Mesendoderm (in vitro differentiated cells): ENCODE measurements around the gene TSPAN7. TPM values are rescaled to one million over a fixed set of nuclear protein-coding genes. Genes with fewer than 3 reads are reported as not detected.

Source experiments
- DNase-seq: peaks from one replicate; pipeline ENCODE4 v3.0.0; 2013
- H2AK5ac ChIP-seq: 2 replicates; pipeline ENCODE4 v1.6.1; 2013; ENCODE audit warnings: low read length, inconsistent platforms
- H2BK120ac ChIP-seq: 2 replicates; pipeline ENCODE4 v1.6.1; 2013; ENCODE audit warnings: low read depth, mild to moderate bottlenecking, low read length, moderate library complexity, mixed read lengths
- H2BK15ac ChIP-seq: replicated peaks from 2 replicates; pipeline ENCODE4 v1.6.1; 2013; ENCODE audit warnings: low read depth, mild to moderate bottlenecking, moderate library complexity
- H2BK5ac ChIP-seq: 2 replicates; pipeline ENCODE4 v1.6.1; 2013; ENCODE audit warnings: low read length, inconsistent platforms
- H3K18ac ChIP-seq: 2 replicates; pipeline ENCODE4 v1.6.1; 2013; ENCODE audit warnings: mild to moderate bottlenecking, low read length, mixed read lengths
- H3K23ac ChIP-seq: one replicate; pipeline ENCODE4 v1.6.1; 2013; ENCODE audit warnings: low read length
- H3K27ac ChIP-seq: 2 replicates; pipeline ENCODE4 v1.5.1; 2013; ENCODE audit warnings: low read depth, mild to moderate bottlenecking, inconsistent platforms, low read length, moderate library complexity
- H3K27me3 ChIP-seq: 2 replicates; pipeline ENCODE4 v1.6.1; 2013; ENCODE audit warnings: low read length, control low read depth, mild to moderate bottlenecking, inconsistent platforms; ENCODE audit not compliant: insufficient read depth, poor library complexity
- H3K36me3 ChIP-seq: 2 replicates; pipeline ENCODE4 v1.6.1; 2013; ENCODE audit warnings: low read length, inconsistent platforms; ENCODE audit not compliant: control insufficient read depth, insufficient read depth
- H3K4ac ChIP-seq: one replicate; pipeline ENCODE4 v1.6.1; 2013; ENCODE audit warnings: low read depth, mild to moderate bottlenecking, low read length, moderate library complexity
- H3K4me1 ChIP-seq: 2 replicates; pipeline ENCODE4 v1.6.1; 2013; ENCODE audit warnings: low read depth, low read length, inconsistent platforms; ENCODE audit not compliant: control insufficient read depth
- H3K4me2 ChIP-seq: 2 replicates; pipeline ENCODE4 v1.6.1; 2013; ENCODE audit warnings: low read length
- H3K4me3 ChIP-seq: 2 replicates; pipeline ENCODE4 v1.5.1; 2013; ENCODE audit warnings: mild to moderate bottlenecking, low read length
- H3K56ac ChIP-seq: one replicate; pipeline ENCODE4 v1.6.1; 2013; ENCODE audit warnings: low read length
- H3K79me1 ChIP-seq: 2 replicates; pipeline ENCODE4 v1.6.1; 2013; ENCODE audit warnings: low read length, inconsistent platforms
- H3K79me2 ChIP-seq: 2 replicates; pipeline ENCODE4 v1.6.1; 2013; ENCODE audit warnings: mild to moderate bottlenecking, low read length; ENCODE audit not compliant: control insufficient read depth, insufficient read depth
- H3K9ac ChIP-seq: 2 replicates; pipeline ENCODE4 v1.6.1; 2013; ENCODE audit warnings: low read length, inconsistent platforms
- H4K5ac ChIP-seq: one replicate; pipeline ENCODE4 v1.6.1; 2013; ENCODE audit warnings: low read length
- H4K8ac ChIP-seq: one replicate; pipeline ENCODE4 v1.6.1; 2013; ENCODE audit warnings: low read depth, mild to moderate bottlenecking, control low read depth, low read length, moderate library complexity
- WGBS: extraction: QIAGEN DNeasy Blood & Tissue Kit; methylation state at CpG from one replicate; pipeline ENCODE4 v1.1.7; 2013; ENCODE audit warnings: low lambda C conversion rate, missing lambda C conversion rate; ENCODE audit not compliant: insufficient coverage; ENCODE audit errors: extremely low coverage; 5-methylcytosine and 5-hydroxymethylcytosine counted together
- polyA plus RNA-seq, 2 experiments: library from polyadenylated mRNA; stranded (reverse); fragments of 200-250 nt; gene quantifications; one replicate each; pipeline ENCODE4 v1.2.3, GENCODE V29; 2013

The TSPAN7 gene
- polyA plus RNA-seq (2013, experiment 1 of 2), result 17.9 TPM
- 19.4 TPM for polyA plus RNA-seq (2013, experiment 2 of 2)

GRCh38 chrX:38561126-38561868 is at the start of gene TSPAN7:
Gene TSPAN7, plus strand, starts transcription at chrX:38561542. Its CDS starts 5 bp downstream, at chrX:38561547.
- H3K4me2 ChIP-seq, result peak within 1 kb of the TSS; percentile 62
- no CpG with 5 or more reads among the region's 78 CpGs for WGBS
- peak within 1 kb of the TSS; percentile 65 for H3K9ac ChIP-seq

GRCh38 chrX:38513112-38513742 is 48.1 kb upstream of the TSPAN7 start:
- WGBS, result no CpG with 5 or more reads among the region's 5 CpGs
- no peak overlapping the region for H3K4me2 ChIP-seq
- H2AK5ac ChIP-seq, result no peak overlapping the region
- no peaks in the 10 kb centered on the region for H3K27me3 ChIP-seq
- H3K79me1 ChIP-seq, result no peaks in the 10 kb centered on the region
- H3K27ac ChIP-seq, result no peak overlapping the region
- H3K56ac ChIP-seq, result no peak overlapping the region
- no peak overlapping the region for H3K18ac ChIP-seq
- H2BK5ac ChIP-seq, result no peak overlapping the region
- H3K4me3 ChIP-seq, result no peak overlapping the region
- H4K8ac ChIP-seq, result no peak overlapping the region
- no peak overlapping the region for H3K4ac ChIP-seq
- H4K5ac ChIP-seq, result no peak overlapping the region
- H3K23ac ChIP-seq, result no peak overlapping the region
- no peak overlapping the region for H2BK120ac ChIP-seq
- H3K36me3 ChIP-seq, result no peaks in the 10 kb centered on the region
- no peak overlapping the region for H3K9ac ChIP-seq
- H2BK15ac ChIP-seq, result no peak overlapping the region
- H3K79me2 ChIP-seq, result no peaks in the 10 kb centered on the region
- no peak for DNase-seq
- no peaks in the 10 kb centered on the region for H3K4me1 ChIP-seq

More at GRCh38 chrX:38561126-38561868, at the start of gene TSPAN7:
- no peak within 1 kb of the TSS for H2BK5ac ChIP-seq
- no peaks in the 10 kb centered on the region for H3K79me1 ChIP-seq
- no peak within 1 kb of the TSS for H4K8ac ChIP-seq
- peak within 1 kb of the TSS; percentile 58 for H3K4me3 ChIP-seq
- DNase-seq, result peak; percentile 74
- no peak within 1 kb of the TSS for H3K23ac ChIP-seq
- no peak within 1 kb of the TSS for H2BK120ac ChIP-seq
- no peak within 1 kb of the TSS for H4K5ac ChIP-seq
- no peaks in the 10 kb centered on the region for H3K4me1 ChIP-seq
- no peak within 1 kb of the TSS for H2BK15ac ChIP-seq
- no peak within 1 kb of the TSS for H3K18ac ChIP-seq
- H3K36me3 ChIP-seq, result no peaks in the 10 kb centered on the region
- H3K4ac ChIP-seq, result no peak within 1 kb of the TSS
- peak within 1 kb of the TSS; percentile 70 for H3K56ac ChIP-seq
- H2AK5ac ChIP-seq, result no peak within 1 kb of the TSS
- no peaks in the 10 kb centered on the region for H3K27me3 ChIP-seq
- no peaks in the 10 kb centered on the region for H3K79me2 ChIP-seq
- H3K27ac ChIP-seq, result no peak within 1 kb of the TSS

- no peak overlapping the region for H2BK5ac ChIP-seq
- H4K5ac ChIP-seq, result no peak overlapping the region
- H3K27ac ChIP-seq, result no peak overlapping the region
- H3K18ac ChIP-seq, result no peak overlapping the region
- H3K4me2 ChIP-seq, result no peak overlapping the region
- no peaks in the 10 kb centered on the region for H3K79me1 ChIP-seq
- no peaks in the 10 kb centered on the region for H3K4me1 ChIP-seq
- H3K79me2 ChIP-seq, result no peaks in the 10 kb centered on the region
- no peak overlapping the region for H4K8ac ChIP-seq
- H3K36me3 ChIP-seq, result no peaks in the 10 kb centered on the region
- no peak overlapping the region for H3K4me3 ChIP-seq
- no peak overlapping the region for H3K23ac ChIP-seq
- H3K9ac ChIP-seq, result no peak overlapping the region
- no peak overlapping the region for H3K4ac ChIP-seq
- H2BK120ac ChIP-seq, result no peak overlapping the region
- no peak overlapping the region for H2AK5ac ChIP-seq
- no peak for DNase-seq
- H3K27me3 ChIP-seq, result no peaks in the 10 kb centered on the region
- no peak overlapping the region for H2BK15ac ChIP-seq
- H3K56ac ChIP-seq, result no peak overlapping the region
Measured at GRCh38 chrX:38514016-38514854, 47.1 kb upstream of the TSPAN7 start.

- Histone ChIP-seq H2BK120ac (no peak overlapping the region), H3K4me3 (no peak overlapping the region), H3K4me1 (no peaks in the 10 kb centered on the region), H3K4me2 (no peak overlapping the region), H3K18ac (no peak overlapping the region), H3K9ac (no peak overlapping the region), H2BK5ac (no peak overlapping the region), H3K4ac (no peak overlapping the region), H2AK5ac (no peak overlapping the region), H2BK15ac (no peak overlapping the region), H3K23ac (no peak overlapping the region), H3K36me3 (no peaks in the 10 kb centered on the region), H4K8ac (no peak overlapping the region), H3K79me2 (no peaks in the 10 kb centered on the region), H3K56ac (no peak overlapping the region), H3K79me1 (no peaks in the 10 kb centered on the region), H3K27ac (no peak overlapping the region), H3K27me3 (no peaks in the 10 kb centered on the region), H4K5ac (no peak overlapping the region)
- DNase-seq, result no peak
- WGBS, result no CpG with 5 or more reads among the region's 1 CpG
Measured at GRCh38 chrX:38515291-38515690, 46.1 kb upstream of the TSPAN7 start.

GRCh38 chrX:38516196-38516774 is 45.1 kb upstream of the TSPAN7 start:
- H2AK5ac ChIP-seq, result no peak overlapping the region
- H2BK5ac ChIP-seq, result no peak overlapping the region
- H3K4me1 ChIP-seq, result no peaks in the 10 kb centered on the region
- H3K36me3 ChIP-seq, result no peaks in the 10 kb centered on the region
- H2BK15ac ChIP-seq, result no peak overlapping the region
- H3K27ac ChIP-seq, result no peak overlapping the region
- no peak overlapping the region for H2BK120ac ChIP-seq
- H3K4me3 ChIP-seq, result no peak overlapping the region
- DNase-seq, result no peak
- H4K5ac ChIP-seq, result no peak overlapping the region
- H4K8ac ChIP-seq, result no peak overlapping the region
- no peak overlapping the region for H3K9ac ChIP-seq
- H3K23ac ChIP-seq, result no peak overlapping the region
- no CpG with 5 or more reads among the region's 2 CpGs for WGBS
- H3K79me1 ChIP-seq, result no peaks in the 10 kb centered on the region
- H3K27me3 ChIP-seq, result no peaks in the 10 kb centered on the region
- no peaks in the 10 kb centered on the region for H3K79me2 ChIP-seq
- H3K18ac ChIP-seq, result no peak overlapping the region
- H3K56ac ChIP-seq, result no peak overlapping the region
- no peak overlapping the region for H3K4ac ChIP-seq
- no peak overlapping the region for H3K4me2 ChIP-seq
